ENCODE measurements around the gene MIGA1.
A peak's percentile ranks its signal among the peaks of the same experiment; 100 is the strongest.
"Not testable (repeated sequence)": the region's sequence is repeated elsewhere in the genome, so short reads cannot be mapped to it uniquely, and the experiment has no call there.

Gene MIGA1

GRCh38 chr1:77796695-77797405 lies 17.4 kb downstream of the MIGA1 start:
- H3K4me3 ChIP-seq: no peak overlapping the region

GRCh38 chr1:77797991-77798390 lies 18.5 kb downstream of the MIGA1 start:
- no peak overlapping the region for H3K4me3 ChIP-seq
- H3K27ac ChIP-seq: no peak overlapping the region

More at GRCh38 chr1:77796695-77797405, 17.4 kb downstream of the MIGA1 start:
- no peak overlapping the region for H3K27ac ChIP-seq

GRCh38 chr1:77802026-77802425 lies 22.6 kb downstream of the MIGA1 start:
- no peak overlapping the region for H3K4me3 ChIP-seq
- no peak overlapping the region for H3K27ac ChIP-seq

GRCh38 chr1:77803371-77803770 lies 23.9 kb downstream of the MIGA1 start:
- no peak overlapping the region for H3K4me3 ChIP-seq

GRCh38 chr1:77809787-77810462 lies 30.5 kb downstream of the MIGA1 start:
- H3K4me3 ChIP-seq, H3K27ac ChIP-seq: not testable (repeated sequence)

More at GRCh38 chr1:77803371-77803770, 23.9 kb downstream of the MIGA1 start:
- H3K27ac ChIP-seq: no peak overlapping the region

GRCh38 chr1:77811589-77811988 lies 32.1 kb downstream of the MIGA1 start:
- not testable (repeated sequence) for H3K27ac ChIP-seq, H3K4me3 ChIP-seq

GRCh38 chr1:77817368-77818209 lies 38.1 kb downstream of the MIGA1 start:
- H3K27ac ChIP-seq: no peak overlapping the region

GRCh38 chr1:77820121-77820520 lies 40.7 kb downstream of the MIGA1 start:
- Histone ChIP-seq H3K27ac (no peak overlapping the region), H3K4me3 (no peak overlapping the region)

More at GRCh38 chr1:77817368-77818209, 38.1 kb downstream of the MIGA1 start:
- H3K4me3 ChIP-seq: no peak overlapping the region

GRCh38 chr1:77824079-77824478 lies 44.6 kb downstream of the MIGA1 start:
- peak overlapping the region in 2 of 21 experiments; percentile 15 to 45 for H3K27ac ChIP-seq
- H3K4me3 ChIP-seq: no peak overlapping the region

GRCh38 chr1:77824694-77825093 lies 45.2 kb downstream of the MIGA1 start:
- H3K4me3 ChIP-seq: no peak overlapping the region
- peak overlapping the region in 1 of 21 experiments; percentile 45 for H3K27ac ChIP-seq

- Histone ChIP-seq H3K4me3 (no peak overlapping the region), H3K27ac (peak overlapping the region in 2 of 21 experiments; percentile 20 to 30)
These were observed 45.8 kb downstream of the MIGA1 start for GRCh38 chr1:77825131-77825709.

GRCh38 chr1:77826851-77827250 lies 47.4 kb downstream of the MIGA1 start:
- H3K4me3 ChIP-seq, H3K27ac ChIP-seq: not testable (repeated sequence)

- Histone ChIP-seq H3K27ac (no peak overlapping the region), H3K4me3 (no peak overlapping the region)
These were observed 48.6 kb downstream of the MIGA1 start for GRCh38 chr1:77828098-77828497.

GRCh38 chr1:77829851-77830250 lies 50.4 kb downstream of the MIGA1 start:
- no peak overlapping the region for H3K4me3 ChIP-seq
- H3K27ac ChIP-seq: peak overlapping the region in 1 of 21 experiments; percentile 40

- Histone ChIP-seq H3K4me3 (no peak overlapping the region), H3K27ac (peak overlapping the region in 1 of 21 experiments; percentile 40)
These were observed 51.5 kb downstream of the MIGA1 start for GRCh38 chr1:77830946-77831345.

- H3K27ac ChIP-seq: peak overlapping the region in 5 of 21 experiments; percentile 22 to 68 (median 43)
These were observed 52.1 kb downstream of the MIGA1 start for GRCh38 chr1:77831566-77831965.

GRCh38 chr1:77831976-77832711 lies 52.7 kb downstream of the MIGA1 start:
- H3K27ac ChIP-seq: peak overlapping the region in 9 of 21 experiments; percentile 14 to 68 (median 34)
- H3K4me3 ChIP-seq: no peak overlapping the region

More at GRCh38 chr1:77831566-77831965, 52.1 kb downstream of the MIGA1 start:
- no peak overlapping the region for H3K4me3 ChIP-seq

- H3K27ac ChIP-seq: peak overlapping the region in 5 of 21 experiments; percentile 8 to 68 (median 29)
- no peak overlapping the region for H3K4me3 ChIP-seq
These were observed 53.5 kb downstream of the MIGA1 start for GRCh38 chr1:77832901-77833300.

GRCh38 chr1:77833521-77834100 lies 54.2 kb downstream of the MIGA1 start:
- H3K27ac ChIP-seq: peak overlapping the region in 6 of 21 experiments; percentile 4 to 75 (median 42)
- H3K4me3 ChIP-seq: no peak overlapping the region
